AG09309 (cell line): ENCODE results near the gene PLEKHJ1.

Source experiments
- DNase-seq: peaks from one replicate; pipeline ENCODE4 v3.0.0-alpha.2; 2010; ENCODE audit warnings: low read depth
- H3K4me3 ChIP-seq: 2 replicates; pipeline ENCODE4 v1.5.1; 2011; ENCODE audit warnings: mild to moderate bottlenecking, low read depth, low read length, moderate library complexity; ENCODE audit not compliant: control insufficient read depth
- TF ChIP-seq, protein P1 (sequence below): IDR thresholded peaks from 2 replicates; pipeline ENCODE4 v1.5.1; 2011; ENCODE audit warnings: mild to moderate bottlenecking, low read depth, low read length, inconsistent platforms; ENCODE audit not compliant: insufficient read depth, control insufficient read depth; ENCODE audit errors: missing control alignments

The PLEKHJ1 gene

DNA sequence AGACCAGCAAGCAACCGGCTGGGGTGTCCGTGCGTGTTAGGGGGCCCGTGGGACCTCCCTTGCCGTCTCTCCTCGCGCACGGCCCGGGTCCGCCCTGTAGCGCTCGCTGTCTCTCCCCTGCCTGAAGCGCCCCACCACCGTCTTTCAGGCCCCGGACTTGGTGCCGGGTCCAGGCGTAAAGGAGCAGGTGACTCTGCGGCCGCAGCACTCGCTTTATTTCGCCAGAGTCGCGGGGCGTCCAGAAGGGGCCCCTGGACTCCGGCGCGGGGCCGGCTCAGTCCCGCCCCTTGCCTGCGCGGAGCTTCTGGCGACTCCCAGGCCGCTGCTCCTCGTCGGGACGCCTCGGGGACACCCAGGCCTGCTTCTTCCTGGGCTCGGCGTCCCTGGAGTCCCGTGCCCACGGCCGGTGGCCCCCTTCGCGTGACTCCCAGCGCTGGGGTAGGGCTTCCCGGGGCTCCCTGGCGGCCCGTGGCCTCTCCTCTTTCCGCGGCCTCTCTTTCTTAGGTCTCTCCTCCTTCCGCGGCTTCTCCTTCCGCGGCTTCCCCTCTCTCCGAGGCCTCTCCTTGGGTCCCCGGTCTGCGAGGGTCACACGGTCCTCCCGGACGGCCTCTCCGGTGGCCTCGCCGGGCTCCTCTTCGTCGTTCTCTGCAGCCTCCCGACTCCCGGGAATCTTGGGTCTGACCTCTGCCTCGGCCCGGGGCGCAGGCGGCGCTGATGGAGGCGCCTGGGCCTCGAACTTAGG lies 16.1 kb upstream of the PLEKHJ1 start:
- DNase-seq = no peak
- no peak overlapping the region for H3K4me3 ChIP-seq
- TF ChIP-seq, protein P1, sequence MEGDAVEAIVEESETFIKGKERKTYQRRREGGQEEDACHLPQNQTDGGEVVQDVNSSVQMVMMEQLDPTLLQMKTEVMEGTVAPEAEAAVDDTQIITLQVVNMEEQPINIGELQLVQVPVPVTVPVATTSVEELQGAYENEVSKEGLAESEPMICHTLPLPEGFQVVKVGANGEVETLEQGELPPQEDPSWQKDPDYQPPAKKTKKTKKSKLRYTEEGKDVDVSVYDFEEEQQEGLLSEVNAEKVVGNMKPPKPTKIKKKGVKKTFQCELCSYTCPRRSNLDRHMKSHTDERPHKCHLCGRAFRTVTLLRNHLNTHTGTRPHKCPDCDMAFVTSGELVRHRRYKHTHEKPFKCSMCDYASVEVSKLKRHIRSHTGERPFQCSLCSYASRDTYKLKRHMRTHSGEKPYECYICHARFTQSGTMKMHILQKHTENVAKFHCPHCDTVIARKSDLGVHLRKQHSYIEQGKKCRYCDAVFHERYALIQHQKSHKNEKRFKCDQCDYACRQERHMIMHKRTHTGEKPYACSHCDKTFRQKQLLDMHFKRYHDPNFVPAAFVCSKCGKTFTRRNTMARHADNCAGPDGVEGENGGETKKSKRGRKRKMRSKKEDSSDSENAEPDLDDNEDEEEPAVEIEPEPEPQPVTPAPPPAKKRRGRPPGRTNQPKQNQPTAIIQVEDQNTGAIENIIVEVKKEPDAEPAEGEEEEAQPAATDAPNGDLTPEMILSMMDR = no peak

DNA sequence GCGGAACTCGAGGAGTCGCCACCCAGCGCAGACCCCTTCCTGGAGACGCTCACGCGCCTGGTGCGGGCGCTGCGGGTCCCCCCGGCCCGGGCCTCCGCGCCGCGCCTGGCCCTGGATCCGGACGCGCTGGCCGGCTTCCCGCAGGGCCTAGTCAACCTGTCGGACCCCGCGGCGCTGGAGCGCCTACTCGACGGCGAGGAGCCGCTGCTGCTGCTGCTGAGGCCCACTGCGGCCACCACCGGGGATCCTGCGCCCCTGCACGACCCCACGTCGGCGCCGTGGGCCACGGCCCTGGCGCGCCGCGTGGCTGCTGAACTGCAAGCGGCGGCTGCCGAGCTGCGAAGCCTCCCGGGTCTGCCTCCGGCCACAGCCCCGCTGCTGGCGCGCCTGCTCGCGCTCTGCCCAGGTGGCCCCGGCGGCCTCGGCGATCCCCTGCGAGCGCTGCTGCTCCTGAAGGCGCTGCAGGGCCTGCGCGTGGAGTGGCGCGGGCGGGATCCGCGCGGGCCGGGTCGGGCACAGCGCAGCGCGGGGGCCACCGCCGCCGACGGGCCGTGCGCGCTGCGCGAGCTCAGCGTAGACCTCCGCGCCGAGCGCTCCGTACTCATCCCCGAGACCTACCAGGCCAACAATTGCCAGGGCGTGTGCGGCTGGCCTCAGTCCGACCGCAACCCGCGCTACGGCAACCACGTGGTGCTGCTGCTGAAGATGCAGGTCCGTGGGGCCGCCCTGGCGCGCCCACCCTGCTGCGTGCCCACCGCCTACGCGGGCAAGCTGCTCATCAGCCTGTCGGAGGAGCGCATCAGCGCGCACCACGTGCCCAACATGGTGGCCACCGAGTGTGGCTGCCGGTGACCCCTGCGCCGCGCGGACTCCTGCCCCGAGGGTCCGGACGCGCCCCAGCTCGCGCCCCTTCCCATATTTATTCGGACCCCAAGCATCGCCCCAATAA lies 15.3 kb upstream of the PLEKHJ1 start:
- TF ChIP-seq, protein P1 = no peak
- DNase-seq = no peak
- H3K4me3 ChIP-seq = no peak overlapping the region

DNA sequence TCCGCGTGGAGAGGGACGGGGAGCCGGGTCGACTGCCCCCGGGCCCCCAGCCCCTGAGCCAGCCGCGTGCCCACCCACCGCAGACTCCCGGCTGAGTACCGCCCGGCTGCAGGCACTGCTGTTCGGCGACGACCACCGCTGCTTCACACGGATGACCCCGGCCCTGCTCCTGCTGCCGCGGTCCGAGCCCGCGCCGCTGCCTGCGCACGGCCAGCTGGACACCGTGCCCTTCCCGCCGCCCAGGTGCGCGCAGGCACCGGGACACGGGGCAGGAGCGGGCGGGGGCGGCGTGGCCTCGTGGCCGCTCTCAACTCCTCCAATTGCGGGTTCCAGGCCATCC lies 14.6 kb upstream of the PLEKHJ1 start:
- TF ChIP-seq, protein P1 = no peak
- no peak for DNase-seq
- no peak overlapping the region for H3K4me3 ChIP-seq

DNA sequence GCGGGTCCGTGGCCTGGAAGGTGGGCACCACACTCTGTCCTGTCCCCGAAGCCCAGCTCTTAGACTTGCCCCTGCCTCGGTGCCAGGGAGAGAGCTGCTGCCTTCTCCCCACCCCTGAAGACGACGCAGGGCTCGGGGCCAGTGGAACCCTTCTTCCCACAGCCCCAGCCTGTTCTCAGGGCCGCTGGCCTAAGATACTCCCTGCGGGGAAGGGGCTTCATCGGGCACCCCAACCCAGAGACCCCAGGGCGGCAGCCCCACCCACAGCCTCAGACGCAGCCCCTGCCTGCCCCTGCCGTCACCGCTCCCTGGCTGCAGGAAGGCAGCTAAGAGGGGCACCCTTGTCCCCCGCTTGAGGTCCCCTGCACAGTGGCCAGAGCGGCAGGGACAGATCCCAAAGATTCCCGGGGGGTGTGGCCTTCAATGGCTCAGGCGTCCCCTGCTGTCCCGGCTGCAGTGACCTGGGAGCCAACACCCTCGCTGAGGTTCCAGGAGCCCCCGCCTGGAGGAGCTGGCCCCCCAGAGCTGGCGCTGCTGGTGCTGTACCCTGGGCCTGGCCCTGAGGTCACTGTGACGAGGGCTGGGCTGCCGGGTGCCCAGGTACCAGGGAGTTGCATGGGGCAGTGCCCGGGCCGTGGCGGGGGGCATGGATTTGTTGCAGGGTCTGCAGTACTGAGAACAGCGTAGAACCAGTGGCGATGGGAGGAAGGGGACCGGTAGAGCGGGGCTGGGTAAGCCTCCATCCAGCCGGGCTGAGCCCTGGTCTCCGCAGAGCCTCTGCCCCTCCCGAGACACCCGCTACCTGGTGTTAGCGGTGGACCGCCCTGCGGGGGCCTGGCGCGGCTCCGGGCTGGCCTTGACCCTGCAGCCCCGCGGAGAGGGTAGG lies 14.0 kb upstream of the PLEKHJ1 start:
- TF ChIP-seq, protein P1 = no peak
- no peak for DNase-seq
- H3K4me3 ChIP-seq = no peak overlapping the region

DNA sequence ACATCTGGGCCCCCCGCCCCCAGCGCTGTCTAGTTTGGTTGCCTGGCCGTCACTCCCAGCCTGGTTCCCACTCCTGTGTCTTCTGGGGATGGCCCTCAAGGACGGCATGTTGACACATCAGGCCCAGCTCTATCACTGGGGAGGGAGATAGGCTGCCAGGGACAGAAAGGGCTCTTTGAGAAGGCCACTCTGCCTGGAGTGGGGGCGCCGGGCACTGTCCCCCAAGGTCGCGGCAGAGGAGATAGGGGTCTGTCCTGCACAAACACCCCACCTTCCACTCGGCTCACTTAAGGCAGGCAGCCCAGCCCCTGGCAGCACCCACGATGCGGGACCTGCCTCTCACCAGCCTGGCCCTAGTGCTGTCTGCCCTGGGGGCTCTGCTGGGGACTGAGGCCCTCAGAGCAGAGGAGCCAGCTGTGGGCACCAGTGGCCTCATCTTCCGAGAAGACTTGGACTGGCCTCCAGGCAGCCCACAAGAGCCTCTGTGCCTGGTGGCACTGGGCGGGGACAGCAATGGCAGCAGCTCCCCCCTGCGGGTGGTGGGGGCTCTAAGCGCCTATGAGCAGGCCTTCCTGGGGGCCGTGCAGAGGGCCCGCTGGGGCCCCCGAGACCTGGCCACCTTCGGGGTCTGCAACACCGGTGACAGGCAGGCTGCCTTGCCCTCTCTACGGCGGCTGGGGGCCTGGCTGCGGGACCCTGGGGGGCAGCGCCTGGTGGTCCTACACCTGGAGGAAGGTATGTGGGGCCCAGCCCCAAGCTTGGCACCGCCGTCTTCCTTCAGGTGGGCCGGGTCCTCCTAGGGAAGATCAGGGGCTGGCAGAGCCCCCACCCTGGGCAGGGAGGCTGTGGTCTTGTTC lies 13.1 kb upstream of the PLEKHJ1 start, which contains the start of gene AMH:
AMH (plus strand) TSS at position 314 of the 857 bp plus-strand sequence; CDS start at position 324, 10 bp downstream.
- DNase-seq = no peak
- no peak within 1 kb of the TSS for H3K4me3 ChIP-seq
- TF ChIP-seq, protein P1 = no peak
